Epithelial cell of esophagus (primary cell): ENCODE data around the gene PPOX.
A peak's percentile ranks its signal among the peaks of the same experiment; 100 is the strongest.

ENCODE experiments used
- DNase-seq: peaks from one replicate; pipeline ENCODE4 v3.0.0; 2010; ENCODE audit warnings: low read depth
- H3K4me3 ChIP-seq: 2 replicates; pipeline ENCODE4 v1.5.1; 2011; ENCODE audit warnings: mild to moderate bottlenecking, low read length, control low read depth
- TF ChIP-seq, protein P1 (sequence below): IDR thresholded peaks from 2 replicates; pipeline ENCODE4 v1.5.1; 2011; ENCODE audit warnings: low read depth, mild to moderate bottlenecking, low read length, control low read depth, inconsistent platforms; ENCODE audit not compliant: insufficient read depth; ENCODE audit errors: missing control alignments

The PPOX gene

DNA sequence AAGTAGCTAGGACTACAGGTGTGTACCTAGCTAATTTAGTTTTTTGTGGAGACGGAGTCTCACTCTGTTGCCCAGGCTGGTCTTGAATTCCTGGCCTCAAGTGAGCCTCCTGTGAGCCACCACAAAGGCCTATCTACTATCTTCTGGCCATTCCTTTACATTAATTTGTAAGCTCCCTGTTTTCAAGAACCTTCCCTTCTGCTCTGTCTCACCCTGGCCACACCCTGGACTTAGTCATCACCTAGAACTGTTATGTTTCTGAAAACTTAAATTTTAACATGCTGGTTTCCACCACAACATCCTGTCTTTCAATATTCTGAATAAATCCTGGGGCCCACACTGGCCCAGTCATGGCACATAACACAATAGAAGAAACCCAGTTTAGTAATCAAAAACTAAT, 16.0 kb downstream of the PPOX start:
- no peak overlapping the region for H3K4me3 ChIP-seq
- DNase-seq = peak; percentile 70
- TF ChIP-seq, protein P1, sequence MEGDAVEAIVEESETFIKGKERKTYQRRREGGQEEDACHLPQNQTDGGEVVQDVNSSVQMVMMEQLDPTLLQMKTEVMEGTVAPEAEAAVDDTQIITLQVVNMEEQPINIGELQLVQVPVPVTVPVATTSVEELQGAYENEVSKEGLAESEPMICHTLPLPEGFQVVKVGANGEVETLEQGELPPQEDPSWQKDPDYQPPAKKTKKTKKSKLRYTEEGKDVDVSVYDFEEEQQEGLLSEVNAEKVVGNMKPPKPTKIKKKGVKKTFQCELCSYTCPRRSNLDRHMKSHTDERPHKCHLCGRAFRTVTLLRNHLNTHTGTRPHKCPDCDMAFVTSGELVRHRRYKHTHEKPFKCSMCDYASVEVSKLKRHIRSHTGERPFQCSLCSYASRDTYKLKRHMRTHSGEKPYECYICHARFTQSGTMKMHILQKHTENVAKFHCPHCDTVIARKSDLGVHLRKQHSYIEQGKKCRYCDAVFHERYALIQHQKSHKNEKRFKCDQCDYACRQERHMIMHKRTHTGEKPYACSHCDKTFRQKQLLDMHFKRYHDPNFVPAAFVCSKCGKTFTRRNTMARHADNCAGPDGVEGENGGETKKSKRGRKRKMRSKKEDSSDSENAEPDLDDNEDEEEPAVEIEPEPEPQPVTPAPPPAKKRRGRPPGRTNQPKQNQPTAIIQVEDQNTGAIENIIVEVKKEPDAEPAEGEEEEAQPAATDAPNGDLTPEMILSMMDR = no peak

DNA sequence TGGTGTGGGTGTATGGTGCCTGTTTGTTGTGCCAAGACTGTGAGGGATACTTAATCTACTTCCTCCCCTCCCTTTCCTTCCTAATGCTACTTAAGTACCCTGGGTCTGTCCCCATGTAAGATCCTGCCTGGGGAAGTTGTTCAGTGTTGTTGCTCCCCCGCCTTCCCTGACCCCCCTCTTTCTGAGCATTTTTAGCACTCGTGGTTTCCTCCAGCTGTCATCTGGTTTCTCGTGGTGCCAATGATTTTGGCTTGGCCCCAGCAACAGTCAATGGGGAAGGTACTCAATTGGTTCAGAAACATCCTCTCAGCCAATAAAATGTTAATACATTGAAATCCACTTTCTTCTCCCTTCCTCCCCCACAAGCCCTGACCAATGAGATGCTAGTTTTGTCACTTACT, 19.1 kb downstream of the PPOX start:
- TF ChIP-seq, protein P1 = no peak
- no peak for DNase-seq
- H3K4me3 ChIP-seq = no peak overlapping the region

DNA sequence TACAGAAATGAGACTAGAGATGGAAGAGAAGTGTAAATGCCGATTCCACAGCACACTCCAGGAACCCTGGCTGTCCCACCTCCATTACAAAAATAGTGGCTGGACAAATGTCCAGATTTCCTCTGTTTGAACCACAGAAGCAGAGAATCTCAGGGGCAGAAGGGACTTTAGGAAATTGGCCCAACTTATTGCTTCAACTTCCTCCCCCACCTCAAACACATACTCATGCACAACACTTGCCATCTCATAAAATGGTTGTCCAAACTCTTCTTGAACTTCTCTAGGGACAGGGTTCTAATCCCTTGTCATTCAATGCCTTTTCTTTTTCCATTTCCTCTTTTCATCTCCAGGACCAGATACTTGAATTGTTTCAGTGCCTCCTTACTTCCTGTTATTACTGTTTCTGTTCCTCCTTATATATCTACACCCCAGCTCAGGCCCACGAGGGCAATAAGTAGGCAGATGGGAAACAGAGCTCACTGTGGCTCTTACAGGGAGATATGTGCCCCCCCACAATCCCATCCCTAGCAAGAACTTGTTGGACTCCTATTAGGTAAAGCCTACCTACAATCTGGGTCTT, 19.6 kb downstream of the PPOX start:
- TF ChIP-seq, protein P1 = no peak
- no peak for DNase-seq
- H3K4me3 ChIP-seq = no peak overlapping the region

DNA sequence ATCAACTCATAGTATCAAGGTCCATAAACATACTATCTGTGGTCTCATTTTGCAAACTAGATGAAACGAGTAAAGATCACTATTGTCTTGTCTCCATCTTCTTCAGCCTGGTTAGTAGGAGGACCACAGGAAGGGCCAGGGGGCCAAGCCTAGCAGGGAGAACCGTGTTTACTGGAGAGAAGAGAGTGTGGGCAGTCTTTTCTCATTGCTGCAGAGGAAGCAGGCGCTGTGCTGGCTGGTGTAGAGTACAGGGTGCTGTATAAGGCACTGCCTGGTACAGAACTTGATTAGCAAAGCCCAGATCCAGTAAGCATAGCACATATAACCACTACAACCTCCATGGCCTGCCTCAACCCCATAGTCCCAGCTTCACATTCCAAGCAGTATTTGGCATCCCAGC, 21.1 kb downstream of the PPOX start:
- no peak for DNase-seq
- no peak overlapping the region for H3K4me3 ChIP-seq
- TF ChIP-seq, protein P1 = no peak

DNA sequence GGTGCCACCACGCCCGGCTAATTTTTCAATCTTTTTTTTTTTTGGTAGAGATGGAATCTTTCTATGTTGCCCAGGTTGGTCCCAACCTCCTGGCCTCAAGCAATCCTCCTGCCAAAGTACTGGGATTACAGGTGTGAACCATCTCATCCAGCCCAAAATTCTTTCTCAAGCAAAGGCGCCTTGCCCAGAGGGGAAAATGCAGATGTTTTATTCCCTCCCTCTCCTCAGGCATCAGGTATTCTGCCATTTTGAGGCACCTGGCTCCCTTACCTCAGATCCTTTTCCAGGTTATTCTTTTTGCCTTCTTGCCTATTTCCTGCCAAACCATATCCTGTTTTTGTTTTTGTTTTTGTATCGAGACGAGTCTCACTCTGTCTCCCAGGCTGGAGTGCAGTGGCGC, 22.2 kb downstream of the PPOX start:
- no peak overlapping the region for H3K4me3 ChIP-seq
- TF ChIP-seq, protein P1 = no peak
- no peak for DNase-seq

DNA sequence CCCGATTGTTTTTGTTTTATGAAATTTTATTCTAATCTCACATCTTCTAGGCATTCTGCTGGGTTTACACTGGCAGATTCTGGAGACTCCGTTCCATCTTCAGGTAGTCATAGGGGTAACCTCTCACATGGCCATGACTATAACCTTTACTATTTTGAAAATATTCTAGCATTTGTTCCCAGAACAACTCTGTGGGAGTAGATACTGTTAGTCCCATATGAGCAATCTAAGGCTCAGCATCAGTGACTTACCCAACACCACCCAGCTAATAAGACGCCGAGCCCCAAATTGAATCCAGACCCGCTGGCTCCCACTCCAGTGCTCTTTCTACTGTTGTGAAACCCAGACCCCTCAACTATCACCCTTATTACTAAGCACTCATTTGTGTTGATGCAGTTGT, 22.8 kb downstream of the PPOX start:
- TF ChIP-seq, protein P1 = no peak
- no peak overlapping the region for H3K4me3 ChIP-seq
- DNase-seq = no peak

DNA sequence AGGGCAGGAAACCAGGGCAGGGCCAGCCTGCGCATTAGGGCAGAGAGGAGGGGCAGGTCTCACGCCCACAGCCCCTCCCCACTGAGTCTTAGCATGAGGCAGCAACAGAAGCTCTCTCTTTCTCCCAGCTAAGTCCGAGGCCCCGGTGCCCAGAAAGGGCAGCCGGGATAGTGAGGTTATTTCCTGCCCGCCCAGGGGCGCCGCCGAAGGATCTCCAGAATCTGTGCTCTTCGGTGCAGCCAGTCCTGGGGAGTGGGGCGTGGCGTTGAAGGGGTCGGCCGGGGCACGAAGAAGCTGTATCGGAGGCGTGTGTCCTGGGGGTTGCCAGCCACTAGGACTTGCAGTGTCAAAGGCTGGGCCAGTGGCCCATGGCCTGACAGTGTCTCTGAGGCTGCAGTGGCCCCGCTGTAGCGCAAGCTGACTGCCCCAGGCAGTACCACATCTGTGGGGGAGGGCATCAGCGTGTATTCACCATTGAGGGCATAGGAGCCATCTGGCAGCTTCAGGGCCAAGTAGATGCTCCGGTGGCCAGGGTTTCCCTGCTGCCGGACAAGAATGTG, 24.8 kb downstream of the PPOX start:
- TF ChIP-seq, protein P1 = no peak
- no peak for DNase-seq
- no peak overlapping the region for H3K4me3 ChIP-seq
